Measurements from ENCODE around the gene CLDN9.

CLDN9 gene

GRCh38 chr16:2996298-2996697 is 16.4 kb upstream of the CLDN9 start:
- no peak for DNase-seq (ENCODE audit: low read depth)

GRCh38 chr16:2999929-3000328 is 12.8 kb upstream of the CLDN9 start:
- no peak for DNase-seq (ENCODE audit: low read depth)

- no peak for DNase-seq (ENCODE audit: low read depth)
Observed at GRCh38 chr16:3000540-3000939, 12.2 kb upstream of the CLDN9 start.

GRCh38 chr16:3001316-3001715 is 11.4 kb upstream of the CLDN9 start:
- no peak for DNase-seq (ENCODE audit: low read depth)

GRCh38 chr16:3003582-3004270 is 9.0 kb upstream of the CLDN9 start:
- peak; percentile 96 for DNase-seq (ENCODE audit: low read depth)

GRCh38 chr16:3004319-3004718 is 8.4 kb upstream of the CLDN9 start:
- no peak for DNase-seq (ENCODE audit: low read depth)

- no peak for DNase-seq (ENCODE audit: low read depth)
Observed at GRCh38 chr16:3004781-3005284, 7.9 kb upstream of the CLDN9 start.

- DNase-seq (ENCODE audit: low read depth): no peak
Observed at GRCh38 chr16:3007059-3007956, 5.4 kb upstream of the CLDN9 start.

GRCh38 chr16:3007957-3008689 is 4.6 kb upstream of the CLDN9 start:
- no peak for DNase-seq (ENCODE audit: low read depth)

GRCh38 chr16:3008690-3009037 is 4.1 kb upstream of the CLDN9 start:
- DNase-seq (ENCODE audit: low read depth): no peak

- no peak for DNase-seq (ENCODE audit: low read depth)
Observed at GRCh38 chr16:3009568-3010390, 2.9 kb upstream of the CLDN9 start.

GRCh38 chr16:3010510-3010909 is 2.2 kb upstream of the CLDN9 start:
- no peak for DNase-seq (ENCODE audit: low read depth)

GRCh38 chr16:3012246-3012645 is 477 bp upstream of the CLDN9 start:
- no peak for DNase-seq (ENCODE audit: low read depth)

- DNase-seq (ENCODE audit: low read depth): no peak
Observed at GRCh38 chr16:3013491-3013951, 798 bp downstream of the CLDN9 start.

GRCh38 chr16:3013998-3014690 is 1.4 kb downstream of the CLDN9 start:
- DNase-seq (ENCODE audit: low read depth): no peak

- DNase-seq (ENCODE audit: low read depth): no peak
Observed at GRCh38 chr16:3014971-3015370, 2.2 kb downstream of the CLDN9 start.

GRCh38 chr16:3015865-3016521 is 3.3 kb downstream of the CLDN9 start:
- DNase-seq (ENCODE audit: low read depth): no peak

- no peak for DNase-seq (ENCODE audit: low read depth)
Observed at GRCh38 chr16:3017344-3017743, 4.6 kb downstream of the CLDN9 start.

- no peak for DNase-seq (ENCODE audit: low read depth)
Observed at GRCh38 chr16:3017794-3018506, 5.2 kb downstream of the CLDN9 start, which contains the start of gene CLDN6. Gene CLDN6, minus strand, starts transcription at chr16:3018183. Its CDS starts 2,162 bp downstream, at chr16:3016021.
